GM12878 (cell line): ENCODE data around the gene BRAT1. TPM values are rescaled to one million over a fixed set of nuclear protein-coding genes. Genes with fewer than 3 reads are reported as not detected.

ENCODE experiments used
- ATAC-seq: fragments of 200-7000 bp; cut with Tn5 transposase; 3 replicates; pipeline ENCODE4 v1.9.1; 2020; ENCODE audit warnings: mild to moderate bottlenecking, moderate library complexity
- BruUV-seq: library from RNA; stranded (reverse); fragments of 400-500 nt; replicated peaks from 2 replicates; lab custom pipeline; 2021; lab: Mats Ljungman, UMichigan
- CTCF ChIA-PET: fragments of 300-600 bp; sonication (Branson Sonifier 250); formaldehyde crosslinking; extraction: SDS; loops from one replicate; lab custom pipeline; 2021; ENCODE audit warnings: inconsistent platforms; lab: Yijun Ruan, JAX
- POLR2A ChIA-PET: fragments of 350-600 bp; formaldehyde crosslinking; extraction: SDS; loops from one replicate; lab custom pipeline; 2021; ENCODE audit warnings: inconsistent platforms; lab: Charles Lee
- RAD21 ChIA-PET: fragments of 300-600 bp; sonication (Branson Sonifier 250); formaldehyde crosslinking; loops from one replicate; lab custom pipeline; 2023; ENCODE audit warnings: antibody characterized with exemption; ENCODE audit not compliant: unreplicated experiment; lab: Charles Lee
- SMC1A ChIA-PET: fragments of 300-600 bp; sonication (Branson Sonifier 250); formaldehyde crosslinking; loops from one replicate; lab custom pipeline; 2023; ENCODE audit not compliant: unreplicated experiment, uncharacterized antibody; lab: Charles Lee
- DNase-seq: peaks from one replicate; pipeline ENCODE4 v3.0.0-alpha.2; 2011; ENCODE audit warnings: low read depth, low spot score
- FAIRE-seq: peaks from 3 replicates; lab custom pipeline; 2011; peaks lifted over from hg19 to GRCh38; lab: Jason Lieb, UNC
- H2AFZ ChIP-seq: 2 replicates; pipeline ENCODE4 v1.6.0; 2011; ENCODE audit warnings: low read depth, low read length, control low read depth; ENCODE audit not compliant: control insufficient read depth
- H3K27ac ChIP-seq: 2 replicates; pipeline ENCODE4 v1.5.1; 2011; ENCODE audit warnings: control low read depth; ENCODE audit not compliant: control insufficient read depth, insufficient read depth
- H3K27me3 ChIP-seq, 2 experiments: replicated peaks in 1 of 2; 2 replicates each; pipeline versions ENCODE4 v1.6.0 to v1.6.1; 2011; ENCODE audit warnings: low read length in 1 of 2; ENCODE audit not compliant: control insufficient read depth in 2 of 2, insufficient read depth in 2 of 2
- H3K36me3 ChIP-seq, 2 experiments: 2 replicates each; pipeline ENCODE4 v1.5.1; 2011; ENCODE audit warnings: low read length in 1 of 2; ENCODE audit not compliant: control insufficient read depth in 2 of 2, insufficient read depth in 2 of 2
- H3K4me1 ChIP-seq: 2 replicates; pipeline ENCODE4 v1.6.1; 2011; ENCODE audit warnings: mild to moderate bottlenecking, low read length, moderate library complexity, mixed read lengths; ENCODE audit not compliant: control insufficient read depth, insufficient read depth
- H3K4me2 ChIP-seq: 2 replicates; pipeline ENCODE4 v1.6.0; 2011; ENCODE audit warnings: control low read depth; ENCODE audit not compliant: control insufficient read depth, insufficient read depth
- H3K4me3 ChIP-seq: fragments of 200-600 bp; sonication (generic); 2 replicates; pipeline ENCODE4 v1.5.1; 2016
- H3K79me2 ChIP-seq: 2 replicates; pipeline ENCODE4 v1.6.0; 2011; ENCODE audit warnings: low read length; ENCODE audit not compliant: control insufficient read depth, insufficient read depth
- H3K9ac ChIP-seq: 2 replicates; pipeline ENCODE4 v1.8.0; 2011; ENCODE audit warnings: low read length, control low read depth, mixed read lengths; ENCODE audit not compliant: control insufficient read depth, insufficient read depth
- H3K9me3 ChIP-seq: replicated peaks from 3 replicates; pipeline ENCODE4 v1.5.1; 2011; ENCODE audit warnings: mild to moderate bottlenecking, low read length; ENCODE audit not compliant: control insufficient read depth, insufficient read depth
- H4K20me1 ChIP-seq: 2 replicates; pipeline ENCODE4 v1.6.0; 2011; ENCODE audit not compliant: control insufficient read depth, insufficient read depth
- BACH1 ChIP-seq: fragments of 450-650 bp; IDR thresholded peaks from 2 replicates; pipeline ENCODE4 v1.6.1; 2017; ENCODE audit warnings: mild to moderate bottlenecking, borderline replicate concordance
- DPF2 ChIP-seq: fragments of 450-650 bp; IDR thresholded peaks from 2 replicates; pipeline ENCODE4 v1.6.1; 2017; ENCODE audit warnings: mild to moderate bottlenecking
- HCFC1 ChIP-seq: fragments of 150-350 bp; IDR thresholded peaks from 2 replicates; pipeline ENCODE4 v1.6.1; 2014; ENCODE audit warnings: low read length
- IKZF2 ChIP-seq, 2 experiments: fragments of 450-650 bp; IDR thresholded peaks; 2 replicates each; pipeline ENCODE4 v1.6.1; 2017; ENCODE audit warnings: mild to moderate bottlenecking in 2 of 2, moderate library complexity in 2 of 2
- LARP7 ChIP-seq: fragments of 450-650 bp; IDR thresholded peaks from 2 replicates; pipeline ENCODE4 v1.6.1; 2017; ENCODE audit warnings: mild to moderate bottlenecking
- NFXL1 ChIP-seq: fragments of 450-650 bp; IDR thresholded peaks from 2 replicates; pipeline ENCODE4 v1.6.1; 2017; ENCODE audit warnings: antibody characterized with exemption, mild to moderate bottlenecking, borderline replicate concordance
- SP1 ChIP-seq: IDR thresholded peaks from one replicate; pipeline ENCODE4 v1.6.1; 2011; ENCODE audit warnings: low read depth, low read length
- WGBS: methylation state at CpG from one replicate; pipeline ENCODE4 v1.1.6; 2016; ENCODE audit warnings: low lambda C conversion rate; ENCODE audit not compliant: insufficient replicate concordance, insufficient coverage; ENCODE audit errors: missing lambda C conversion rate; 5-methylcytosine and 5-hydroxymethylcytosine counted together
- in situ Hi-C: fragments of 300-500 bp; cut with MboI; formaldehyde crosslinking; loops from 9 replicates; pipeline ENCODE4 v1.14.3; 2018; ENCODE audit warnings: mixed read lengths
- intact Hi-C: fragments of 100-400 bp; cut with micrococcal nuclease; formaldehyde crosslinking; loops from one replicate; pipeline ENCODE4 v1.14.2; 2022; ENCODE audit not compliant: unreplicated experiment
- polyA plus RNA-seq, 11 experiments: library from polyadenylated mRNA; depleted of rRNA in 4 of 11; unstranded in 6 of 11; stranded (reverse) in 5 of 11; fragments of >200 nt; fragmentation: Nextera tagmentation in 4 of 11; fragmentation: Illumina TruSeq in 1 of 11; extraction: Ambion mirVana in 4 of 11; extraction: Trizol in 1 of 11; gene quantifications; 1 replicate in 1 of 11; 2 replicates in 10 of 11; pipeline versions ENCODE4 v1.2.1 to v1.2.3, GENCODE V29; 2011 to 2016; ENCODE audit warnings: inconsistent platforms in 2 of 11, missing spikeins in 2 of 11, low read depth in 1 of 11
- total RNA-seq, 4 experiments: library from RNA; depleted of rRNA in 3 of 4; stranded (reverse); fragments of >200 nt in 3 of 4; fragmentation: Illumina TruSeq in 1 of 4; extraction: Trizol in 1 of 4; gene quantifications; 2 replicates each; pipeline versions ENCODE4 v1.2.1 to v1.2.3, GENCODE V29; 2013 to 2021
- TF ChIP-seq, protein P1 (sequence below): IDR thresholded peaks from 2 replicates; pipeline ENCODE4 v1.6.1; 2012; ENCODE audit warnings: mild to moderate bottlenecking, low read depth, low read length
- TF ChIP-seq, protein P2 (sequence below): fragments of 450-650 bp; formaldehyde crosslinking; IDR thresholded peaks from 2 replicates; pipeline ENCODE4 v1.4.0; 2022; ENCODE audit warnings: mild to moderate bottlenecking, moderate library complexity

The BRAT1 gene
- total and polyA plus RNA-seq, 10 of the 15 experiments (the other 5 are each of a cell fraction or from before 2014, with no cell fraction given), result 0.13 to 53.3 (median 16.0) TPM

DNA sequence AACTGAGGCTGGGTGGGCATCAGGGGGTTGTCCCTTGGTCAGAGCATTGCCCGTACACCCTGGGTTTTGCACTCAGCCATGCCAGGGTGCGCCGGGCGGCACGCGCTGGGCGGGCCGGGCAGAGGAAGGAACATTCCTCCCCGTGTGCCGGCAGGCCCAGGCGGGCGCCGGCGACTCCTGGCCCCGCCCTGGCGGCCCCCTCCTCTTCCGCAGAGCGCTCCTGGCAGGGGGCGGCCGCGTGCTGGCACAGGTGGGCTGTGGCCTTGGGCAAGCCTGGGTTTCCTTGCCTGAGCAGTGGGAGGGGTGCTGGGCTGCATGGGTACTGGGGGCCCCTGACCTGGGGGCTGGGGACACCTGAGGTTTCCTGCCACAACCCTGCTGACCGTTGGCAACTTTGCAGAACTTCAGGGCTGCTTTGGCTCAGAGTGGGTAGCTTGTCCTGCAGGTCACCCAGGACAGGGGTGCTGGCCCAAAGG is 31.8 kb downstream of the BRAT1 start (continued):
- TF ChIP-seq, protein P1, sequence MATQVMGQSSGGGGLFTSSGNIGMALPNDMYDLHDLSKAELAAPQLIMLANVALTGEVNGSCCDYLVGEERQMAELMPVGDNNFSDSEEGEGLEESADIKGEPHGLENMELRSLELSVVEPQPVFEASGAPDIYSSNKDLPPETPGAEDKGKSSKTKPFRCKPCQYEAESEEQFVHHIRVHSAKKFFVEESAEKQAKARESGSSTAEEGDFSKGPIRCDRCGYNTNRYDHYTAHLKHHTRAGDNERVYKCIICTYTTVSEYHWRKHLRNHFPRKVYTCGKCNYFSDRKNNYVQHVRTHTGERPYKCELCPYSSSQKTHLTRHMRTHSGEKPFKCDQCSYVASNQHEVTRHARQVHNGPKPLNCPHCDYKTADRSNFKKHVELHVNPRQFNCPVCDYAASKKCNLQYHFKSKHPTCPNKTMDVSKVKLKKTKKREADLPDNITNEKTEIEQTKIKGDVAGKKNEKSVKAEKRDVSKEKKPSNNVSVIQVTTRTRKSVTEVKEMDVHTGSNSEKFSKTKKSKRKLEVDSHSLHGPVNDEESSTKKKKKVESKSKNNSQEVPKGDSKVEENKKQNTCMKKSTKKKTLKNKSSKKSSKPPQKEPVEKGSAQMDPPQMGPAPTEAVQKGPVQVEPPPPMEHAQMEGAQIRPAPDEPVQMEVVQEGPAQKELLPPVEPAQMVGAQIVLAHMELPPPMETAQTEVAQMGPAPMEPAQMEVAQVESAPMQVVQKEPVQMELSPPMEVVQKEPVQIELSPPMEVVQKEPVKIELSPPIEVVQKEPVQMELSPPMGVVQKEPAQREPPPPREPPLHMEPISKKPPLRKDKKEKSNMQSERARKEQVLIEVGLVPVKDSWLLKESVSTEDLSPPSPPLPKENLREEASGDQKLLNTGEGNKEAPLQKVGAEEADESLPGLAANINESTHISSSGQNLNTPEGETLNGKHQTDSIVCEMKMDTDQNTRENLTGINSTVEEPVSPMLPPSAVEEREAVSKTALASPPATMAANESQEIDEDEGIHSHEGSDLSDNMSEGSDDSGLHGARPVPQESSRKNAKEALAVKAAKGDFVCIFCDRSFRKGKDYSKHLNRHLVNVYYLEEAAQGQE, result no peak
- TF ChIP-seq DPF2, result no peak

DNA sequence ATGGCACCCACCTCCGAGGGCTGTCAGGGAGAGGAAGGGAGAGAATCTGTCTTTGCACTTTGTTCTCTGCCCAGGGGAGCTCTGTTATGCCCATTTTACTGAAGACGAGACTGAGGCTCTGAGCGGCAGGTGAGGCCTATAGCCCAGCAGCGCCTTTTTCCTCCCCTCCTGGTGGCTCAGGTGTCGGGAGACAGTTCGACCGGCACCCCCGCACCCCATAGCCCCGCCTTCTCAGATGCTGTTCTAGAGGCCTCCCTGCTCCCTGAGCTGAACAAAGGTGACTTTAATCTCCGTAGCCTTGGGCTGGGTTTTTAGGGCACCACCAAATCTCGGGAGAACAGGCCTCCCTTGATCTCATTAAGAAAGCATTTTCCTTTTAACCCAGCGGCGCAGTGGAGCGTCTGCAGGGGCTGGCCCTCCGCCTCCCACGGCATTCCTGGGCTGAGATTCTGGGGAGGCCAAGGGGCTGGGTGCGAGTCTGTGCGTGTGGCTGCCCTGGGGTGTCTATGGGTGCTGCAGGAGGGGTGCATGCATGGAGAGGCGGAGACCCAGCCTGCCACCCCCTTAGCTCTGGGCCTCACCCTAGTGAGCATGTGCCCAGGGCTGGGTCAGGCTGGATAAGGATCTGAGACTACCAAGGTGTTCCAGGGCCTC is 32.4 kb downstream of the BRAT1 start:
- H3K4me1 ChIP-seq, result peaks cover 21% of the 10 kb centered on the region
- no peak for DNase-seq
- H4K20me1 ChIP-seq, result no peaks in the 10 kb centered on the region
- H3K9ac ChIP-seq, result no peak overlapping the region
- BruUV-seq, result no TSS peak
- no peaks in the 10 kb centered on the region for H3K36me3 ChIP-seq
- FAIRE-seq, result peak; percentile 13
- intact Hi-C loops (no loop called here), in situ Hi-C loops (no loop called here)
- ChIA-PET SMC1A (interaction anchor here (0.7 to 1.5 kb wide), 2 partner anchors 31 to 44 kb away, joined by 3 to 9 read pairs; no protein-coding TSS in a partner anchor), RAD21 (interaction anchor here (0.8 to 1.5 kb wide), 2 partner anchors 37 to 40 kb away, joined by 3 read pairs; no protein-coding TSS in a partner anchor), CTCF (interaction anchor here (1.3 to 2.2 kb wide), 2 partner anchors 43 to 44 kb away, joined by 4 to 7 read pairs; no protein-coding TSS in a partner anchor), POLR2A (interaction anchor here (1.2 kb wide), 1 partner anchor 12 kb away, joined by 5 read pairs; no protein-coding TSS in a partner anchor)
- no peaks in the 10 kb centered on the region for H3K9me3 ChIP-seq
- peaks cover 0 to 11% of the 10 kb centered on the region in 2 experiments; a peak in 3 of 4 replicates for H3K27me3 ChIP-seq
- ATAC-seq, result peak; percentile 4
- H2AFZ ChIP-seq, result no peak overlapping the region
- 6% methylated on average over 19 of the region's 19 CpGs for WGBS
- no peak overlapping the region for H3K4me3 ChIP-seq
- peak overlapping the region; percentile 64 for H3K4me2 ChIP-seq
- no peak overlapping the region for H3K27ac ChIP-seq
- H3K79me2 ChIP-seq, result no peaks in the 10 kb centered on the region
- TF ChIP-seq BACH1, result no peak
- TF ChIP-seq NFXL1, result no peak
- TF ChIP-seq SP1, result no peak
- TF ChIP-seq, protein P1, result no peak
- no peak for TF ChIP-seq LARP7
- TF ChIP-seq HCFC1, result no peak
- no peak for TF ChIP-seq IKZF2 (IDR thresholded peaks at IDR 0.05)
- TF ChIP-seq, protein P2, sequence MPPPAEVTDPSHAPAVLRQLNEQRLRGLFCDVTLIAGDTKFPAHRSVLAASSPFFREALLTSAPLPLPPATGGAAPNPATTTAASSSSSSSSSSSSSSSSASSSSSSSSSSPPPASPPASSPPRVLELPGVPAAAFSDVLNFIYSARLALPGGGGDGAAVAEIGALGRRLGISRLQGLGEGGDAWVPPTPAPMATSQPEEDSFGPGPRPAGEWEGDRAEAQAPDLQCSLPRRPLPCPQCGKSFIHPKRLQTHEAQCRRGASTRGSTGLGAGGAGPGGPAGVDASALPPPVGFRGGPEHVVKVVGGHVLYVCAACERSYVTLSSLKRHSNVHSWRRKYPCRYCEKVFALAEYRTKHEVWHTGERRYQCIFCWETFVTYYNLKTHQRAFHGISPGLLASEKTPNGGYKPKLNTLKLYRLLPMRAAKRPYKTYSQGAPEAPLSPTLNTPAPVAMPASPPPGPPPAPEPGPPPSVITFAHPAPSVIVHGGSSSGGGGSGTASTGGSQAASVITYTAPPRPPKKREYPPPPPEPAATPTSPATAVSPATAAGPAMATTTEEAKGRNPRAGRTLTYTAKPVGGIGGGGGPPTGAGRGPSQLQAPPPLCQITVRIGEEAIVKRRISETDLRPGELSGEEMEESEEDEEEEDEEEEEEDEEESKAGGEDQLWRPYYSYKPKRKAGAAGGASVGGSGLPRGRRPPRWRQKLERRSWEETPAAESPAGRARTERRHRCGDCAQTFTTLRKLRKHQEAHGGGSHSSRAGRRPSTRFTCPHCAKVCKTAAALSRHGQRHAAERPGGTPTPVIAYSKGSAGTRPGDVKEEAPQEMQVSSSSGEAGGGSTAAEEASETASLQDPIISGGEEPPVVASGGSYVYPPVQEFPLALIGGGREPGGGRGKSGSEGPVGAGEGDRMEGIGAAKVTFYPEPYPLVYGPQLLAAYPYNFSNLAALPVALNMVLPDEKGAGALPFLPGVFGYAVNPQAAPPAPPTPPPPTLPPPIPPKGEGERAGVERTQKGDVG (CRISPR knock-in tag), result no peak
